Hippocampal formation (tissue), 2 donors: ENCODE data around the gene EPS8.
A peak's percentile ranks its signal among the peaks of the same experiment; 100 is the strongest.

ENCODE experiments used
- DNase-seq, 2 donors: peaks; one replicate each; lab custom pipeline; 2025; lab: John Stamatoyannopoulos, UW

The EPS8 gene

GRCh38 chr12:15602051-15602672 is 187.0 kb downstream of the EPS8 start:
- DNase-seq = no peak

- no peak for DNase-seq
Measured at GRCh38 chr12:15601210-15601800, 187.9 kb downstream of the EPS8 start.

DNA sequence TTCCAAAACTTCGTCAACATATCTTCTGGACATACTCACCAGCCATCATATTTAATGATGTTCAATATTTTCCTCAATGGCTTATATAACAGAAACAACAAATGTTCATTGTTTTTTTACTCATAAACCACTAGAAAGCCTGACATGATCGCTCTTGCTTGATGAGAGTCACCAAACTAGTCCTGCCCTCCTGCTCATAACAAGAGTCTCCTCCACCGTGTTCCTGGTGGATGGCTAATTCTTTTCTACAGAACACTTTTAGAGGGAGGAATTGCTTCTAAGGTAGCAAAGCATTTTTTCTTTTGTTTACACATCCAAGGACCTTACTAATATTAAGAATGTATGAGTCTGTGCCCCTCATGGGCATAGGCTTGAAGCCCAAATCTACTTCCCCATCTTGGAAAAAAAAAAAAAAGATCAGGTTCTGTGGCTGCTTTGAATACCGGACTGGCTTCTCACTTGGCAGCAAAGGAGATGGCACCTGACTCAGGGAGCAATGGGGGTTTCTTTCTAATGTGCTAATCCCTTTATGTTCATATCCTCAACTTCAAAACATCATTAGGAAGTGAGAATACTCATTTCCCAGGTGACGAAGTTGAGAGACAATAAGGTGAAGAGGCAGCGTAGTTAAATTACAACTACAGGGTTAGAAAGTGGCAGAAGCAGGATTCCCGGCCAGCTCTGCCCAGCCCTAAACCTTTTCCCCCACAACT is 188.8 kb downstream of the EPS8 start:
- DNase-seq = no peak

GRCh38 chr12:15599266-15600037 is 189.7 kb downstream of the EPS8 start:
- DNase-seq = no peak

- no peak for DNase-seq
Measured at GRCh38 chr12:15597125-15597830, 191.9 kb downstream of the EPS8 start.

- DNase-seq = no peak
Measured at GRCh38 chr12:15596174-15596573, 193.0 kb downstream of the EPS8 start.

- DNase-seq = no peak
Measured at GRCh38 chr12:15592934-15593333, 196.3 kb downstream of the EPS8 start.

- no peak for DNase-seq
Measured at GRCh38 chr12:15591811-15592210, 197.4 kb downstream of the EPS8 start.

DNA sequence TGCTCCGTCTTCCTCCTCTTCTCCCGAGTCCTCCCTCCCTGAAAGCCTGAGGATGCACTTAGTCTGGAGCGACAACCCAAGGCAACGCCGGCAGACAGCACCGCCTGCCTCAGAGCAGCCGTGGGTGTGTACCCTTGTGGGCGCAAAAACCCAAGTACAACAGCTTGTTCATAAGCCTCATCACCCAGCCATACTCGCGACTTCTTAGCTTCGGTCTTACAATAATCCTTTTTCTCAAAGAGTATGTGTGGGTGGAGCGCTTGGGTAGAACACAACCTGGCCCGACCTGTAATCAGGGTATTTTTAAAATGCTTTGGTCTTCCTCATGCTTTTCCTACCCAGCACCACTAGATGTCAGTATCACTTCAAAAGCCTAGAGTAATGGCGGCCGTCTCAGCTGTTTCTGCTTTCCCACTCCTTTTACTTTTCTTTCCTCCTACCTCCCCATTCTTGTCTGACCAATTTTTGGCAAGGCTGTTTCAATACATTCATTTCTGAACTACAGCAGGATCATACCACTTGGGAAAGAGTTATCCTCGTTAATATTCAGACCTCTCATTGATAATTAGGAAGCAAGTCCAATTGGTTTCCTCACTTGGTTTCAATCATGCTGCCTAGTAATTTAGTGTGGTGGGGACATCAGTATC is 198.9 kb downstream of the EPS8 start:
- DNase-seq = peak; percentile 11 to 79

- no peak for DNase-seq
Measured at GRCh38 chr12:15589328-15590032, 199.7 kb downstream of the EPS8 start.

DNA sequence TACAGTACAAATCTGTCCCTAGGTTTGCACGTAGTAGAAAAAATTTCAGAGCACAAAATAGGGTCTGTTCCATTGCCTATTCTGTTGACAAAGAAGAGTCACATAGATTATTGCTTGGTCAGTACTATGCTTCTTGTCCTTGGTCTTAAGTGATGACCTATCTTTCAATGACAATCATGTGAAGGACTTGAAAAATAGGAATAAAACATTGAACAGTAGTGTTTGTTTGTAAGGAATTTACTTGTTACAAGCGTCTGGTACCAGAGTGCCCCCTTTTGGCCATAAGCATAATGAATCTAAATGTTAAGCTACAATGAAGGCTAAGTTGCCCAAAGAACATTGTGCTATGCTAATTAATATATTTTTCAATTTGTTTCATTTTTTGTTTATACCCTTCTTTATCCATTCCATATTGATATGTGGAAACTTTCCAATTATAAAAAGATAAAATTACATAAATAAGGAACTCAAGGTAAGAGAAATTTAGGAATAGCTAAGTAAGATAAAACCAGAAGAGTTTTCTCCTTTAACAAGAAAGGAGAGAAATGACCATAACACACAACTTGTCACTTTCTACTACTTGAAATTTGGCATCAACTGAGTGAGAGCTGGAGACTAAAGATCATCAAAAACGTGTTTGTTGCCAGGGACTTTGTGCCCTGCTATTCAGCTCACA is 204.7 kb downstream of the EPS8 start:
- peak in 1 of 2 donors; percentile 75 for DNase-seq

- DNase-seq = no peak
Measured at GRCh38 chr12:15583804-15584203, 205.4 kb downstream of the EPS8 start.

GRCh38 chr12:15581006-15581405 is 208.2 kb downstream of the EPS8 start:
- DNase-seq = no peak

GRCh38 chr12:15580431-15580830 is 208.8 kb downstream of the EPS8 start:
- peak in 1 of 2 donors; percentile 6 for DNase-seq

- no peak for DNase-seq
Measured at GRCh38 chr12:15575671-15576541, 213.3 kb downstream of the EPS8 start.

- no peak for DNase-seq
Measured at GRCh38 chr12:15574353-15574752, 214.8 kb downstream of the EPS8 start.
